ENCODE measurements around the gene IFNG. TPM values are rescaled to one million over a fixed set of nuclear protein-coding genes. Genes with fewer than 3 reads are reported as not detected.

Gene IFNG
- total and polyA plus RNA-seq, 9 of the 15 experiments (the other 6 are each of a cell fraction or from before 2014, with no cell fraction given): 0.38 TPM; not detected in 8

- TF ChIP-seq ELK1 (CRISPR knock-in tag; IDR thresholded peaks at IDR 0.05) (no peak), HLTF (IDR thresholded peaks at IDR 0.05) (no peak), MXI1 (IDR thresholded peaks at IDR 0.05; ENCODE audit: low read depth, low read length) (no peak), ZNF143 (CRISPR knock-in tag; IDR thresholded peaks at IDR 0.05) (no peak), ATF4 (CRISPR knock-in tag; IDR thresholded peaks at IDR 0.05) (no peak)
These were observed 37.2 kb downstream of the IFNG start (continued) for GRCh38 chr12:68122236-68122920.

- no peak for TF ChIP-seq NFE2 (IDR thresholded peaks at IDR 0.05; ENCODE audit: low read depth)
- TF ChIP-seq ZNF174 (CRISPR knock-in tag; IDR thresholded peaks at IDR 0.05): no peak
- no peak for TF ChIP-seq ERF (CRISPR knock-in tag; IDR thresholded peaks at IDR 0.05)
- H3K36me3 ChIP-seq (ENCODE audit: control insufficient read depth, insufficient read depth, low read length): no peaks in the 10 kb centered on the region
- BruUV-seq (replicated peaks): no TSS peak
- no peaks in the 10 kb centered on the region for H3K4me1 ChIP-seq (replicated peaks in 1 of 2; ENCODE audit: control insufficient read depth in 2 of 2, insufficient read depth in 2 of 2, low read length in 2 of 2)
- DNase-seq (ENCODE audit: extremely low read depth in 1 of 4, low spot score in 3 of 4) (no peak), FAIRE-seq (no peak), ATAC-seq (no peak)
- H3K79me2 ChIP-seq (ENCODE audit: control insufficient read depth, insufficient read depth, low read length): no peaks in the 10 kb centered on the region
- CTCF ChIA-PET (ENCODE audit: low intra/inter-chr PET ratio): no interaction called here
- no peak overlapping the region for H3K4me3 ChIP-seq
- H4K20me1 ChIP-seq (replicated peaks; ENCODE audit: control insufficient read depth, insufficient read depth, low read length): no peaks in the 10 kb centered on the region
- intact Hi-C loops (cut with micrococcal nuclease): no loop called here
- POLR2A ChIA-PET: no interaction called here
- no peak overlapping the region for H3K9ac ChIP-seq (ENCODE audit: insufficient read depth in 1 of 2, low read depth in 2 of 2, low read length in 2 of 2)
- no peaks in the 10 kb centered on the region for H3K9me3 ChIP-seq (replicated peaks; ENCODE audit: control insufficient read depth, insufficient read depth, low read depth, low read length)
- no peak overlapping the region for H3K27ac ChIP-seq (ENCODE audit: extremely low read depth, low read depth, low read length)
- no peak overlapping the region for H3K4me2 ChIP-seq (ENCODE audit: insufficient read depth, low read length)
- H3K27me3 ChIP-seq (ENCODE audit: control insufficient read depth in 2 of 2, insufficient read depth in 2 of 2, low read length in 2 of 2): no peaks in the 10 kb centered on the region; a peak in 2 of 5 replicates
- H2AFZ ChIP-seq (ENCODE audit: low read depth, low read length): no peak overlapping the region
- WGBS (ENCODE audit: insufficient coverage, low coverage, missing lambda C conversion rate): 0% methylated on average over 1 of the region's 1 CpG
- no peaks in the 10 kb centered on the region for H3K9me1 ChIP-seq (ENCODE audit: control insufficient read depth, insufficient read depth, low read length)
- in situ Hi-C loops (cut with MboI): no loop called here
These were observed 38.4 kb downstream of the IFNG start for GRCh38 chr12:68121143-68121542.

Data from K562 (cell line).